T47D (cell line): ENCODE data around the gene SRPX2.

ENCODE experiments used
- DNase-seq, 2 experiments: peaks; one replicate each; pipeline versions ENCODE4 v3.0.0 to v3.0.0-alpha.2; 2011 to 2012; ENCODE audit warnings: low read depth in 1 of 2, low spot score in 1 of 2
- JUND ChIP-seq: IDR thresholded peaks from 2 replicates; pipeline ENCODE4 v1.6.1; 2012; ENCODE audit warnings: low read depth
- in situ Hi-C: cut with HindIII; loops from 2 replicates; pipeline ENCODE4 v1.10.0; 2016; ENCODE audit warnings: low sequenced_read_pairs, low pct_unique_long_range_greater_than_20kb

SRPX2 gene

DNA sequence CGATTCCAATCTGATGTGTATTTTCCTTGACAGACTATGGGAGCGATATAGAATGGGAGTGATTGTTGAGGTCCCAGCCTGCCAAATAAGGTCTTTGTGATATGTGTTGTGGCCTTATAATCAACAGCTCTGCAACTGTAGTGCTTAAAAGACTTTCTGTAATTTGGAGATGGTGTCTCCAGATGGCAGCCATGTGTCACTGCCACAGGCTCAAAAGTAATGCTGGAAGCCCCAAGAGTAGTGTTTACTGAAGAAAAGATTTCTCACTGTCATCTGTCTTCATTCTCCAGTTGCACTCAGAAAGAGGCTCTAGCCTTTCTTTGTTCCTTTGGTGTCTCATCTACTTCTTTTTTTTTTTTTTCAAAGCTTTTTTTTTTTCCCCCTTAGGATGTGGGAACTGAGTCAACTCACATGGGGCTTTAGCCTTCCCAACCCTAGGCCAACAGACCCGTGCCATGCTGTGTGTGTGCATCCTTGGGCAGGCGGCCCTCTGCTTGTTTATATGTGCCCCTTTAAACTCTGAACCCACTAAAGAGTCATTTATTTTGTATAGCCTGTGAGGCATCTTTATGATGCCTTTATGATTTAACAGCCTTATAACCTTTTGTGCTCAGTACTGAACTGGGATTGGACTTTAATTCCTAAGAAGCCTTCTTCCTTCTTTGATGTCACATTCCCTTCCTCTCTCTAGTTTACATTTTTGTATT is 15.6 kb downstream of the SRPX2 start:
- peak in 1 of 2 experiments; percentile 19 for DNase-seq
- no peak for TF ChIP-seq JUND
- in situ Hi-C loops = no loop called here

DNA sequence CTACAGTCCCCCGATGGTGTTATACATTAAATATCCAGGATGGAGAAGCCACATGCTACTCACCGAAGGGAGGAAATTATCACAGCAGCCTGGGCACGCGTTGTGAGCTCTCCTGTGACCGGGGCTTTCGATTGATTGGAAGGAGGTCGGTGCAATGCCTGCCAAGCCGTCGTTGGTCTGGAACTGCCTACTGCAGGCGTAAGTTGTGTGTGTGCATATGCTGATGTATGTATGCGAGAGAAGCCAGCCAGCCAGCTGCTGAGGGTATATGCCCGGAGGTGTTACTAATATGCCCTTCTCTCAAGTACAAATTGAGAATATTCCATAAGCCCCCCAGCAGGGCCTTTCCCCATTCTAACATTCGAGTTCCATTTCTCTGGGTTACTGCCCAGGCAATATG is 18.2 kb downstream of the SRPX2 start:
- in situ Hi-C loops = no loop called here
- TF ChIP-seq JUND = no peak

DNA sequence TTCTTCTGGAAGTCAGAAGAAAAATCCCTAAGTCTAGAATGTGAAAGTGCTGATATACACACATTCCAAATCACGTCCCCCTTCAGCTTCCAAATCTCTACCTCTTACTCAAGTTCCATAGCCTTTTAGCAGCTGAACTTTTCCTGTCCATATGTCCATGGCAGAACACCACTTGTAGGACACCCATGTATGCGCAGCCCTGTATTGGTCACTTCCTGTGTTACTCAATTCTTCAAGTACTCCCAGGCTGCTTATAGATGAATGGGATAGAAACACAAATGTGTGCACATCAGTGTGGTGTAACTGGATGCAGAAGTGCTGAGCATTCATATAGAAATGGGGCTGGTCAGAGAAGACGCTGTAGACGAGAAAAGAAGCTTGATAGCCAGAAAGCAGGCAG is 18.8 kb downstream of the SRPX2 start:
- no peak for TF ChIP-seq JUND
- DNase-seq = no peak
- in situ Hi-C loops = no loop called here

More for the DNA sequence above, 18.2 kb downstream of the SRPX2 start:
- no peak for DNase-seq

- TF ChIP-seq JUND = no peak
- in situ Hi-C loops = no loop called here
- DNase-seq = peak in 1 of 2 experiments; percentile 36
These were observed 19.6 kb downstream of the SRPX2 start for GRCh38 chrX:100663642-100664041.

GRCh38 chrX:100672966-100673365 is 29.0 kb downstream of the SRPX2 start:
- in situ Hi-C loops = no loop called here
- no peak for TF ChIP-seq JUND
- DNase-seq = no peak

DNA sequence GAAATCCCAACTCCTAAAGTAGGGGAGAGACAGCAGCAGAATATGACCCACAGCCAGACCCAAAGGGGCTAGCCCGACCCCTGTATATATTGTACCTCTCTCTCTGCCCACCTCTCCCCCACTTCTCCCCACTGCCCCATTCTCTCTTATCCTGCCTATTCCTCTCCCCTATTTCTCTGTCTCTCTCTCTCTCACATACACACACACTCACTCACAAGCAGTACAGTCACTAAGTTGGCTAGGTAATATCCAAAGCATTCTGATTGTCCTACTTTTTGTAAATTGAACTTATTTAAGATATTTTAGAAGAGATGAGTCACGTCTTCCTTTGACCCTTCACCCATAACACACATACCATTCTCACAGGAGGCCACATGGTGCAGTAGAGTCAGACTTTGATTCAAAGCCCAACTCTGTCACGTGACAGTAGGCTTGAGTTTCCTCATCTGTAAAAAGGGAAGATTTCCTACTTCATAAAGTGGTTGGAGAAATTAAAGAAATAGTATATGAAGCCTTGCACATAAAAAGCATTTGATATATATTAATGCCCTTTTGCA is 29.5 kb downstream of the SRPX2 start:
- in situ Hi-C loops = no loop called here
- DNase-seq = no peak
- no peak for TF ChIP-seq JUND

DNA sequence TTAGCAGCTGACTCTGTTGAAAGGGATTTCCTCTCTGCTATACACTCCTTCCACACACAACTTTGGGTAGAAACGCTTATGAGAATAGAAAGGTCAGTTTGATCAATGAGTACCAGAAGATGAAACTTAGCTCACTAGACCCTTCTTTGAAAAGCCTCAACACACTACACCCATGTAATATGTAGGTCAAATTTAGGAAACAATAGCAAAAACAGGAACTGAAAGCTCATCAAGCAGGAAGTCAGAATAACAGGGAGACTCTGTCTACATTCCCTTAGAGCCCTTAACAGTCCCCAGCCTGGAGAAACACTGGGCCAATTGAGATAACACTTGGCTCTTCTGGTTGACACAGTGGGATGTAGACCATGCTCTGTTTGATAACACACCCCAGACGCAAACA is 30.7 kb downstream of the SRPX2 start:
- no peak for DNase-seq
- no peak for TF ChIP-seq JUND
- in situ Hi-C loops = no loop called here

GRCh38 chrX:100677611-100678181 is 33.7 kb downstream of the SRPX2 start:
- in situ Hi-C loops = no loop called here
- no peak for DNase-seq
- TF ChIP-seq JUND = no peak

- TF ChIP-seq JUND = no peak
- DNase-seq = no peak
- in situ Hi-C loops = no loop called here
These were observed 36.8 kb downstream of the SRPX2 start for GRCh38 chrX:100680756-100681155.

GRCh38 chrX:100681599-100681998 is 37.6 kb downstream of the SRPX2 start:
- no peak for DNase-seq
- in situ Hi-C loops = no loop called here
- no peak for TF ChIP-seq JUND

DNA sequence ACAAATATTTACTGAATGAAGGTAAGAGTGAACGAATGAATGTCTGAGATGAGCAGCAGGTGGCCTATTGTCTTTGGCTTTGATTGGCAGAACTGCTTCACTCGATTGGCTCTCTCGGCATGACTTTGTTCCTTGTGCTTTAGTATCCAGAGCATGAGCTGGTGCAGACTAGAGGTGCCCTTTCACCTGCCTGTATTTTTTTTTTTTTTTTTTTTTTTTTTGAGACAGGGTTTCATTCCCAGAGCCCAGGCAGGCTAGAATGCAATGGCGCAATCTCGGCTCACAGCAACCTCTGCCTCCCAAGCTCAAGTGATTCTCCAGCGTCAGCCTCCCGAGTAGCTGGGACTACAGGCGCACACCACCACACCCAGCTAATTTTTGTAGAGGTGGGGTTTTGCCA is 38.9 kb downstream of the SRPX2 start:
- TF ChIP-seq JUND = no peak
- DNase-seq = no peak
- in situ Hi-C loops = no loop called here

DNA sequence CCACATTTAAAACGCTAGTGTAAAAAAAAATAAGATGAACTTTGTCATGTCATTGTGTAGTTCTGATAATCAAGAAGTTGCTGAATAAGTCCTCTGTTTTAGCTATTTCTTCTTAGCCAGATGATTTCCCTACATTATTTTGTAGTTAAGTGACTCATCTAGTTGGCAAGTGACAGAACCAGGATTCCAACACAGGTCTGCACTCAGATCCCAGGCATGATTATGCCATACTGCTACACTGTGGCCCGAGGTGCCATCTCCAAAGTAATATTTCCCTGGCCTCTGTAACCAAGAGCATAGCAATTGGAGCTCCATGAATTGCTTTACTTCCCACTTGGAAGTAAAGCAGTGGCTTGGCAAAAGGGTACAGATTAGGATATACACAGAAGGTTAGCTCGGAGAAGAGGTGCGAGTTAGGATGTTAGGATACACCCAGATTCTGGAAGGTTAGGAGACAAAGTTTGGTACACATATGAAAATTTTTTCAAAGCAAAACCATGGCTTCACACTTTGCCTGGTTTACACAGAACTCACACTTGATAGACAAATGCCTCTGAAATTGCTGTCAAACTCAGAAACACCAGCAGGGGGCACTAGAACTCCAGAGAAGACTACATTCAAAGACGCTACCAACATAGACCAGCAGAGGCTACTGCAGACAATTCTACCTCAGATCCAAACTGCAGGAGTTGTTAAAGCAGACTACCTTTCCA is 41.4 kb downstream of the SRPX2 start:
- in situ Hi-C loops = no loop called here
- no peak for TF ChIP-seq JUND
- DNase-seq = peak; percentile 16 to 78

DNA sequence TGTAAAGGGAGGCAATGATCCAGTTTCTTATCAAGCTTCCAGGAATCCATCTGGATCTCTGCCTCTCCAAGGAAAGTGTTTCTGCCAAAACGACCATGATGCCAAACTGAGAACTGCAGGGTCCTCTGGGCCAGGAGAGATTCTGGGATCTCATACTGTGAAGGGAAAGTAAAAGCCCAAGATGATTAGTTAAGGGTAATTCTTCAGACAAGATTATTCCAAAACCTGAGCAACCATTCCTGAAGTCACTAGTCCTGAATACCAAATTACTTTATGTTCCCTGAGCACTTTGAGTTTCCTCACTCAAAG is 42.0 kb downstream of the SRPX2 start:
- in situ Hi-C loops = no loop called here
- DNase-seq = no peak
- no peak for TF ChIP-seq JUND
